GM12878 (cell line): Measurements from ENCODE around the gene USP35. TPM values are rescaled to one million over a fixed set of nuclear protein-coding genes. Genes with fewer than 3 reads are reported as not detected.

Experiments used
- CEBPB ChIP-seq, 2 experiments: fragments of 150-350 bp in 1 of 2; IDR thresholded peaks; 2 replicates each; pipeline ENCODE4 v1.6.1; 2012 to 2014; ENCODE audit warnings: low read depth in 2 of 2, low read length in 2 of 2, borderline replicate concordance in 1 of 2, inconsistent platforms in 1 of 2
- EP300 ChIP-seq, 2 experiments: fragments of 150-350 bp in 1 of 2; IDR thresholded peaks; 2 replicates each; pipeline ENCODE4 v1.6.1; 2011 to 2012; ENCODE audit warnings: low read depth in 2 of 2, low read length in 2 of 2, borderline replicate concordance in 1 of 2, improper control_type of control experiment in 1 of 2, inconsistent platforms in 1 of 2; ENCODE audit not compliant: control insufficient read depth in 1 of 2
- FOXK2 ChIP-seq: fragments of 450-650 bp; IDR thresholded peaks from 2 replicates; pipeline ENCODE4 v1.6.1; 2017; ENCODE audit warnings: mild to moderate bottlenecking, moderate library complexity
- HDAC2 ChIP-seq: fragments of 200-600 bp; sonication (generic); IDR thresholded peaks from 2 replicates; pipeline ENCODE4 v1.6.1; 2017
- KDM1A ChIP-seq: fragments of 200-600 bp; sonication (generic); IDR thresholded peaks from 2 replicates; pipeline ENCODE4 v1.6.1; 2016; ENCODE audit warnings: borderline replicate concordance
- MEF2B ChIP-seq: fragments of 450-650 bp; IDR thresholded peaks from 2 replicates; pipeline ENCODE4 v1.6.1; 2018; ENCODE audit warnings: mild to moderate bottlenecking, moderate library complexity; ENCODE audit not compliant: partially characterized antibody, poor library complexity, severe bottlenecking
- SP1 ChIP-seq: IDR thresholded peaks from one replicate; pipeline ENCODE4 v1.6.1; 2011; ENCODE audit warnings: low read depth, low read length
- SPI1 ChIP-seq: IDR thresholded peaks from 2 replicates; pipeline ENCODE4 v1.6.1; 2011; ENCODE audit warnings: low read depth, mild to moderate bottlenecking, low read length, moderate library complexity, borderline replicate concordance; ENCODE audit not compliant: insufficient read depth
- TCF12 ChIP-seq: IDR thresholded peaks from 2 replicates; pipeline ENCODE4 v1.6.1; 2011; ENCODE audit warnings: low read depth, mild to moderate bottlenecking, low read length
- ZNF384 ChIP-seq: IDR thresholded peaks from 2 replicates; pipeline ENCODE4 v1.6.1; 2012; ENCODE audit warnings: low read depth, mild to moderate bottlenecking, low read length, improper control_type of control experiment, borderline replicate concordance
- ZNF622 ChIP-seq: fragments of 450-650 bp; IDR thresholded peaks from 2 replicates; pipeline ENCODE4 v1.6.1; 2017; ENCODE audit warnings: mild to moderate bottlenecking, inconsistent platforms
- polyA plus RNA-seq, 11 experiments: library from polyadenylated mRNA; depleted of rRNA in 4 of 11; unstranded in 6 of 11; stranded (reverse) in 5 of 11; fragments of >200 nt; fragmentation: Nextera tagmentation in 4 of 11; fragmentation: Illumina TruSeq in 1 of 11; extraction: Ambion mirVana in 4 of 11; extraction: Trizol in 1 of 11; gene quantifications; 1 replicate in 1 of 11; 2 replicates in 10 of 11; pipeline versions ENCODE4 v1.2.1 to v1.2.3, GENCODE V29; 2011 to 2016; ENCODE audit warnings: inconsistent platforms in 2 of 11, missing spikeins in 2 of 11, low read depth in 1 of 11
- total RNA-seq, 4 experiments: library from RNA; depleted of rRNA in 3 of 4; stranded (reverse); fragments of >200 nt in 3 of 4; fragmentation: Illumina TruSeq in 1 of 4; extraction: Trizol in 1 of 4; gene quantifications; 2 replicates each; pipeline versions ENCODE4 v1.2.1 to v1.2.3, GENCODE V29; 2013 to 2021
- TF ChIP-seq, protein P1 (sequence below): fragments of 450-650 bp; IDR thresholded peaks from 2 replicates; pipeline ENCODE4 v1.6.1; 2016; ENCODE audit warnings: mild to moderate bottlenecking
- TF ChIP-seq, protein P2 (sequence below): fragments of 450-650 bp; IDR thresholded peaks from 2 replicates; pipeline ENCODE4 v1.6.1; 2016; ENCODE audit warnings: mild to moderate bottlenecking, moderate library complexity, borderline replicate concordance
- TF ChIP-seq, protein P3 (sequence below): fragments of 450-650 bp; formaldehyde crosslinking; IDR thresholded peaks from 2 replicates; pipeline ENCODE4 v1.5.0; 2022; ENCODE audit warnings: mild to moderate bottlenecking, missing genetic modification characterization
- TF ChIP-seq, protein P4 (sequence below): fragments of 450-650 bp; formaldehyde crosslinking; IDR thresholded peaks from 2 replicates; pipeline ENCODE4 v1.4.0; 2020; ENCODE audit warnings: mild to moderate bottlenecking, moderate library complexity
- TF ChIP-seq, protein P5 (sequence below): IDR thresholded peaks from 2 replicates; pipeline ENCODE4 v1.6.1; 2011; ENCODE audit warnings: low read depth, mild to moderate bottlenecking, low read length, moderate library complexity, borderline replicate concordance; ENCODE audit errors: extremely low read depth

Gene USP35
- total and polyA plus RNA-seq, 10 of the 15 experiments (the other 5 are each of a cell fraction or from before 2014, with no cell fraction given): 0.13 to 6.4 (median 3.1) TPM; not detected in 1

DNA sequence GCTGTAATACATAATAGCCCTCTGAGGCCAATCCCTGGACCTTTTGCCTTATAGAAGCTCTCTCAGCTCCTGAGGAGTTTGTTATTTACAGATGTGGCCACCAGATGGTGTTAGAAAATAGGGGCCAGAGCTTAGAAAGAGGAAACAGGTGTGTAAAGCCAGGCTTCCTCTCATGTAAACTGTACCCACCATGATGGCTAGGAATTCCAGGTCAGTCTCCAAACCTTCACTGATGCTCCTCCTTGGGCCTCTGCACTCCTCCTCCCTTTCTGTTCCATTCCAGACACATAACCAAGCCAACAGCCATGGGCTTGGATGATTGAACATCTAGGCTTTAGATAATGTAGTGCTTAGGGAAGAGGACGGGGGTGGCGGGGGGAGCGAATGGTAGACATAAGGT, 39.7 kb downstream of the USP35 start (continued):
- TF ChIP-seq, protein P1, sequence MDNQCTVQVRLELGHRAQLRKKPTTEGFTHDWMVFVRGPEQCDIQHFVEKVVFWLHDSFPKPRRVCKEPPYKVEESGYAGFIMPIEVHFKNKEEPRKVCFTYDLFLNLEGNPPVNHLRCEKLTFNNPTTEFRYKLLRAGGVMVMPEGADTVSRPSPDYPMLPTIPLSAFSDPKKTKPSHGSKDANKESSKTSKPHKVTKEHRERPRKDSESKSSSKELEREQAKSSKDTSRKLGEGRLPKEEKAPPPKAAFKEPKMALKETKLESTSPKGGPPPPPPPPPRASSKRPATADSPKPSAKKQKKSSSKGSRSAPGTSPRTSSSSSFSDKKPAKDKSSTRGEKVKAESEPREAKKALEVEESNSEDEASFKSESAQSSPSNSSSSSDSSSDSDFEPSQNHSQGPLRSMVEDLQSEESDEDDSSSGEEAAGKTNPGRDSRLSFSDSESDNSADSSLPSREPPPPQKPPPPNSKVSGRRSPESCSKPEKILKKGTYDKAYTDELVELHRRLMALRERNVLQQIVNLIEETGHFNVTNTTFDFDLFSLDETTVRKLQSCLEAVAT: no peak
- no peak for TF ChIP-seq SP1
- TF ChIP-seq, protein P2, sequence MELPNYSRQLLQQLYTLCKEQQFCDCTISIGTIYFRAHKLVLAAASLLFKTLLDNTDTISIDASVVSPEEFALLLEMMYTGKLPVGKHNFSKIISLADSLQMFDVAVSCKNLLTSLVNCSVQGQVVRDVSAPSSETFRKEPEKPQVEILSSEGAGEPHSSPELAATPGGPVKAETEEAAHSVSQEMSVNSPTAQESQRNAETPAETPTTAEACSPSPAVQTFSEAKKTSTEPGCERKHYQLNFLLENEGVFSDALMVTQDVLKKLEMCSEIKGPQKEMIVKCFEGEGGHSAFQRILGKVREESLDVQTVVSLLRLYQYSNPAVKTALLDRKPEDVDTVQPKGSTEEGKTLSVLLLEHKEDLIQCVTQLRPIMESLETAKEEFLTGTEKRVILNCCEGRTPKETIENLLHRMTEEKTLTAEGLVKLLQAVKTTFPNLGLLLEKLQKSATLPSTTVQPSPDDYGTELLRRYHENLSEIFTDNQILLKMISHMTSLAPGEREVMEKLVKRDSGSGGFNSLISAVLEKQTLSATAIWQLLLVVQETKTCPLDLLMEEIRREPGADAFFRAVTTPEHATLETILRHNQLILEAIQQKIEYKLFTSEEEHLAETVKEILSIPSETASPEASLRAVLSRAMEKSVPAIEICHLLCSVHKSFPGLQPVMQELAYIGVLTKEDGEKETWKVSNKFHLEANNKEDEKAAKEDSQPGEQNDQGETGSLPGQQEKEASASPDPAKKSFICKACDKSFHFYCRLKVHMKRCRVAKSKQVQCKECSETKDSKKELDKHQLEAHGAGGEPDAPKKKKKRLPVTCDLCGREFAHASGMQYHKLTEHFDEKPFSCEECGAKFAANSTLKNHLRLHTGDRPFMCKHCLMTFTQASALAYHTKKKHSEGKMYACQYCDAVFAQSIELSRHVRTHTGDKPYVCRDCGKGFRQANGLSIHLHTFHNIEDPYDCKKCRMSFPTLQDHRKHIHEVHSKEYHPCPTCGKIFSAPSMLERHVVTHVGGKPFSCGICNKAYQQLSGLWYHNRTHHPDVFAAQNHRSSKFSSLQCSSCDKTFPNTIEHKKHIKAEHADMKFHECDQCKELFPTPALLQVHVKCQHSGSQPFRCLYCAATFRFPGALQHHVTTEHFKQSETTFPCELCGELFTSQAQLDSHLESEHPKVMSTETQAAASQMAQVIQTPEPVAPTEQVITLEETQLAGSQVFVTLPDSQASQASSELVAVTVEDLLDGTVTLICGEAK: no peak
- peak; percentile 46; the same call in 1 of the 2 replicates for TF ChIP-seq SPI1
- no peak for TF ChIP-seq ZNF622
- no peak for TF ChIP-seq EP300 (IDR thresholded peaks at IDR 0.05; ENCODE audit: borderline replicate concordance in 1 of 2, control insufficient read depth in 1 of 2, low read depth in 2 of 2, low read length in 2 of 2)
- no peak for TF ChIP-seq HDAC2
- no peak for TF ChIP-seq FOXK2
- TF ChIP-seq MEF2B: no peak
- TF ChIP-seq, protein P3, sequence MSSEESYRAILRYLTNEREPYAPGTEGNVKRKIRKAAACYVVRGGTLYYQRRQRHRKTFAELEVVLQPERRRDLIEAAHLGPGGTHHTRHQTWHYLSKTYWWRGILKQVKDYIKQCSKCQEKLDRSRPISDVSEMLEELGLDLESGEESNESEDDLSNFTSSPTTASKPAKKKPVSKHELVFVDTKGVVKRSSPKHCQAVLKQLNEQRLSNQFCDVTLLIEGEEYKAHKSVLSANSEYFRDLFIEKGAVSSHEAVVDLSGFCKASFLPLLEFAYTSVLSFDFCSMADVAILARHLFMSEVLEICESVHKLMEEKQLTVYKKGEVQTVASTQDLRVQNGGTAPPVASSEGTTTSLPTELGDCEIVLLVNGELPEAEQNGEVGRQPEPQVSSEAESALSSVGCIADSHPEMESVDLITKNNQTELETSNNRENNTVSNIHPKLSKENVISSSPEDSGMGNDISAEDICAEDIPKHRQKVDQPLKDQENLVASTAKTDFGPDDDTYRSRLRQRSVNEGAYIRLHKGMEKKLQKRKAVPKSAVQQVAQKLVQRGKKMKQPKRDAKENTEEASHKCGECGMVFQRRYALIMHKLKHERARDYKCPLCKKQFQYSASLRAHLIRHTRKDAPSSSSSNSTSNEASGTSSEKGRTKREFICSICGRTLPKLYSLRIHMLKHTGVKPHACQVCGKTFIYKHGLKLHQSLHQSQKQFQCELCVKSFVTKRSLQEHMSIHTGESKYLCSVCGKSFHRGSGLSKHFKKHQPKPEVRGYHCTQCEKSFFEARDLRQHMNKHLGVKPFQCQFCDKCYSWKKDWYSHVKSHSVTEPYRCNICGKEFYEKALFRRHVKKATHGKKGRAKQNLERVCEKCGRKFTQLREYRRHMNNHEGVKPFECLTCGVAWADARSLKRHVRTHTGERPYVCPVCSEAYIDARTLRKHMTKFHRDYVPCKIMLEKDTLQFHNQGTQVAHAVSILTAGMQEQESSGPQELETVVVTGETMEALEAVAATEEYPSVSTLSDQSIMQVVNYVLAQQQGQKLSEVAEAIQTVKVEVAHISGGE: no peak
- TF ChIP-seq, protein P4, sequence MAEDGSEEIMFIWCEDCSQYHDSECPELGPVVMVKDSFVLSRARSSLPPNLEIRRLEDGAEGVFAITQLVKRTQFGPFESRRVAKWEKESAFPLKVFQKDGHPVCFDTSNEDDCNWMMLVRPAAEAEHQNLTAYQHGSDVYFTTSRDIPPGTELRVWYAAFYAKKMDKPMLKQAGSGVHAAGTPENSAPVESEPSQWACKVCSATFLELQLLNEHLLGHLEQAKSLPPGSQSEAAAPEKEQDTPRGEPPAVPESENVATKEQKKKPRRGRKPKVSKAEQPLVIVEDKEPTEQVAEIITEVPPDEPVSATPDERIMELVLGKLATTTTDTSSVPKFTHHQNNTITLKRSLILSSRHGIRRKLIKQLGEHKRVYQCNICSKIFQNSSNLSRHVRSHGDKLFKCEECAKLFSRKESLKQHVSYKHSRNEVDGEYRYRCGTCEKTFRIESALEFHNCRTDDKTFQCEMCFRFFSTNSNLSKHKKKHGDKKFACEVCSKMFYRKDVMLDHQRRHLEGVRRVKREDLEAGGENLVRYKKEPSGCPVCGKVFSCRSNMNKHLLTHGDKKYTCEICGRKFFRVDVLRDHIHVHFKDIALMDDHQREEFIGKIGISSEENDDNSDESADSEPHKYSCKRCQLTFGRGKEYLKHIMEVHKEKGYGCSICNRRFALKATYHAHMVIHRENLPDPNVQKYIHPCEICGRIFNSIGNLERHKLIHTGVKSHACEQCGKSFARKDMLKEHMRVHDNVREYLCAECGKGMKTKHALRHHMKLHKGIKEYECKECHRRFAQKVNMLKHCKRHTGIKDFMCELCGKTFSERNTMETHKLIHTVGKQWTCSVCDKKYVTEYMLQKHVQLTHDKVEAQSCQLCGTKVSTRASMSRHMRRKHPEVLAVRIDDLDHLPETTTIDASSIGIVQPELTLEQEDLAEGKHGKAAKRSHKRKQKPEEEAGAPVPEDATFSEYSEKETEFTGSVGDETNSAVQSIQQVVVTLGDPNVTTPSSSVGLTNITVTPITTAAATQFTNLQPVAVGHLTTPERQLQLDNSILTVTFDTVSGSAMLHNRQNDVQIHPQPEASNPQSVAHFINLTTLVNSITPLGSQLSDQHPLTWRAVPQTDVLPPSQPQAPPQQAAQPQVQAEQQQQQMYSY (CRISPR knock-in tag): no peak
- TF ChIP-seq, protein P5, sequence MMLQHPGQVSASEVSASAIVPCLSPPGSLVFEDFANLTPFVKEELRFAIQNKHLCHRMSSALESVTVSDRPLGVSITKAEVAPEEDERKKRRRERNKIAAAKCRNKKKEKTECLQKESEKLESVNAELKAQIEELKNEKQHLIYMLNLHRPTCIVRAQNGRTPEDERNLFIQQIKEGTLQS: no peak
- no peak for TF ChIP-seq KDM1A
- no peak for TF ChIP-seq CEBPB (IDR thresholded peaks at IDR 0.05; ENCODE audit: borderline replicate concordance in 1 of 2, low read depth in 2 of 2, low read length in 2 of 2)
- TF ChIP-seq TCF12: peak; percentile 58; the same call in 1 of the 2 replicates
- TF ChIP-seq ZNF384: no peak
